Fibroblast of upper back skin (primary cell): ENCODE results near the gene NCOA7.

ENCODE experiments used
- DNase-seq: peaks from one replicate; pipeline ENCODE4 v3.0.0-alpha.2; 2013

The NCOA7 gene, protein sequence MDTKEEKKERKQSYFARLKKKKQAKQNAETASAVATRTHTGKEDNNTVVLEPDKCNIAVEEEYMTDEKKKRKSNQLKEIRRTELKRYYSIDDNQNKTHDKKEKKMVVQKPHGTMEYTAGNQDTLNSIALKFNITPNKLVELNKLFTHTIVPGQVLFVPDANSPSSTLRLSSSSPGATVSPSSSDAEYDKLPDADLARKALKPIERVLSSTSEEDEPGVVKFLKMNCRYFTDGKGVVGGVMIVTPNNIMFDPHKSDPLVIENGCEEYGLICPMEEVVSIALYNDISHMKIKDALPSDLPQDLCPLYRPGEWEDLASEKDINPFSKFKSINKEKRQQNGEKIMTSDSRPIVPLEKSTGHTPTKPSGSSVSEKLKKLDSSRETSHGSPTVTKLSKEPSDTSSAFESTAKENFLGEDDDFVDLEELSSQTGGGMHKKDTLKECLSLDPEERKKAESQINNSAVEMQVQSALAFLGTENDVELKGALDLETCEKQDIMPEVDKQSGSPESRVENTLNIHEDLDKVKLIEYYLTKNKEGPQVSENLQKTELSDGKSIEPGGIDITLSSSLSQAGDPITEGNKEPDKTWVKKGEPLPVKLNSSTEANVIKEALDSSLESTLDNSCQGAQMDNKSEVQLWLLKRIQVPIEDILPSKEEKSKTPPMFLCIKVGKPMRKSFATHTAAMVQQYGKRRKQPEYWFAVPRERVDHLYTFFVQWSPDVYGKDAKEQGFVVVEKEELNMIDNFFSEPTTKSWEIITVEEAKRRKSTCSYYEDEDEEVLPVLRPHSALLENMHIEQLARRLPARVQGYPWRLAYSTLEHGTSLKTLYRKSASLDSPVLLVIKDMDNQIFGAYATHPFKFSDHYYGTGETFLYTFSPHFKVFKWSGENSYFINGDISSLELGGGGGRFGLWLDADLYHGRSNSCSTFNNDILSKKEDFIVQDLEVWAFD

GRCh38 chr6:125790358-125791150 lies at the start of gene NCOA7:
Gene NCOA7, plus strand, starts transcription at chr6:125790960. Its CDS starts 24,395 bp downstream, at chr6:125815355.
- DNase-seq, result peak; percentile 68

- no peak for DNase-seq
Observed at GRCh38 chr6:125741336-125741735, 49.4 kb upstream of the NCOA7 start.

- no peak for DNase-seq
Observed at GRCh38 chr6:125742024-125742423, 48.7 kb upstream of the NCOA7 start.

DNA sequence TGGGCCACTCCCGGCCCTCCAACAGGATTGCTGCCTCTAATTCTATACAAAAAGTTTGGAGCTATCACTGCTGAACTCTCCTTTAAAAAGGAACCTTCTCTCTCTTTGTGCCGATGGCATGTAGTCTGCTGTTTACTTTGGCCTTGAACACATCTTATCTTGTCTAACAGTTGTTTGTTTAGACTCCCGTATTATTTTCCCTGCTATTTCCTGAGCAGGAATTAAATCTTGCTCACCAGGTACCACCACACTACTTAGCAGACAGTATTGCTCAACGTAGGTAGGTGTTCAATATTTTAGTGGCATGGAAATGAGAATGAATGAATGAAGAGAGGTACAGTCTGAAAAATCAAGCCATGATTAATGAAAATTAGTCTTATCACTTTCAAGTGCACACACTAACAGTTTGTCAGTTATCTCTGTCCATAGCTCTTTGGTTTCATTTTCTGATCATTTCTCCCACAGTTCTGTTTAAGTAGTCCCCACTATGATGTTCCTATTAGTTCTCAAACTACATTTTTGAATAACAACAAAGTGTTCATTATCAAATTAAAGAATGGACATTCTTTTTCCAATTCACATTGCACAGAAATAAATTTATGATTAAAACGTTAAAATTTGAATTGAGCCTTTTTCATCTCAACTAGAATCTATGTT lies 48.2 kb upstream of the NCOA7 start:
- DNase-seq, result no peak

- DNase-seq, result no peak
Observed at GRCh38 chr6:125743604-125744003, 47.2 kb upstream of the NCOA7 start.

DNA sequence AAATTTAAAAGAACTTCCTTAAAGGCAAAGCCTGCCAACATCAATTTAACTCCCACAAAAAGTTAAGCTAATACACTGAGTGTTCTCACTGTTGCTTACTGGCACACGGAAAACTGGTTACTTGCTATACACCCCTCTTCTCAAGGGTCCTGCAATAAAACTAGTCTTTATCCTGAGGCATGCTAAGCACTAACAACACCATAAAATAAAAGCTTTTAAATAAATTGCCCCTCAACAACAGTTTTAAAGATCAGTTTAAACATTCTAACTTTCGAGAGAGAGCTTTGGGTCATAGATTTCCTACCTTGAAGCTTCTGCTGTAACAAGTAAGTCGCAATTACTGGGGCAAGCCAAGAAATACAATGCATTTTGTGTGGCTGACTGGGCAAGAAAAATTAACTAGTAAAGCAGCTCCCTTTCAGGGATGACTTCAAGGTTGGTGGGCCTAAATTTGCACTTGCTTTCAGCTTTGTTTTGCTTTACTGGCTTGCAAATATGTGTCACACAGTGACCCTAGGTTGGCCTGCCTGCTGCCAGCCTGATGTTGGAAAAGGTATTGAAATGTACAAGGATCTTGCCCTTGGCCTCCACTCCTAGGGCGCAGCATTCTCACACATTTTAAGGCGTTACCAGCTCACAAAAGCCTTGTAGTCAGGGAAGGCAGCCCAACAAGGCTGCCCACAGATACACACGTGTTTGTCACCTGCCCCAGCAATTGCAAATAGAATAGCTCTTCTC lies 45.3 kb upstream of the NCOA7 start:
- no peak for DNase-seq

GRCh38 chr6:125746019-125746414 lies 44.7 kb upstream of the NCOA7 start:
- DNase-seq, result no peak

DNA sequence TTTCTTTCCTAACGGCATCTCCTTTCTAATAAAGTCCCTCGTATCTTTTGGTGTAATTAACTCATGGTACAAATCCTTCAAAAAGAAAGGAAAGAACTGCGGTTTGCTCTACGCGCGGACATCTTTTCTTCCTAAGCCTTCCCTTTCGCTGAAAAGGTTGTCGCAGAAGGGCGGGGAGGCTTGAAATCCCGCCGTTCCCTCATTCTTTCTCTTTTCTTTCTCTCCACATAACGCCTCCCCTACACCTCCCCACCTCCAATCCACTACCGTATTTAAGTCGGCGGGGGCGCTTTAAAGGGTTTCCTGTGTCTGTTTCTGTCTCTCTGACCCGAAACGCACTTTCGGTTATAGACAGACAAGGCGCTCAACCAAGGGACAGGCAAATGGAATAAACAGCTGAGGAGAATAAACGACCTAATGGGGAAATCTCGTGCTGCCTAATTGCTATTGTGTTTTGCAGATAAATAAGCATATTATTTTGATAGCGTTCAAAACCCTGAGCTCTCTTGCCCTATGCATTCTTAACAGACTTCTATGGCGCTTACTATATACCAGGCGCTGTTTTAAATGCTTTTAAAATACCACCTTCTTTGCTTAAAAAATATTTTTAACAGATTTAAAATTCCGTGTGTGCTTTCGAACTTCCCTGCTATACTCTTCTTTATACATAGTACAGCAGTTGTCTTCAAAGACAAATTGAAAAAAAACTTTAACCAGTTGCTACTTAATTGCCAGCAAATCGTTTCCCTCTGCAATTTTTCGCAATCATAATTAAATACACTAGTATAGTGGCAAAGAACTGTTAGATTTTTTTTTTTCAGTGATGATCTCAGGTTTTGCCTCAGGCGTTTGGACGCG lies 43.8 kb upstream of the NCOA7 start:
- peak; percentile 39 for DNase-seq

DNA sequence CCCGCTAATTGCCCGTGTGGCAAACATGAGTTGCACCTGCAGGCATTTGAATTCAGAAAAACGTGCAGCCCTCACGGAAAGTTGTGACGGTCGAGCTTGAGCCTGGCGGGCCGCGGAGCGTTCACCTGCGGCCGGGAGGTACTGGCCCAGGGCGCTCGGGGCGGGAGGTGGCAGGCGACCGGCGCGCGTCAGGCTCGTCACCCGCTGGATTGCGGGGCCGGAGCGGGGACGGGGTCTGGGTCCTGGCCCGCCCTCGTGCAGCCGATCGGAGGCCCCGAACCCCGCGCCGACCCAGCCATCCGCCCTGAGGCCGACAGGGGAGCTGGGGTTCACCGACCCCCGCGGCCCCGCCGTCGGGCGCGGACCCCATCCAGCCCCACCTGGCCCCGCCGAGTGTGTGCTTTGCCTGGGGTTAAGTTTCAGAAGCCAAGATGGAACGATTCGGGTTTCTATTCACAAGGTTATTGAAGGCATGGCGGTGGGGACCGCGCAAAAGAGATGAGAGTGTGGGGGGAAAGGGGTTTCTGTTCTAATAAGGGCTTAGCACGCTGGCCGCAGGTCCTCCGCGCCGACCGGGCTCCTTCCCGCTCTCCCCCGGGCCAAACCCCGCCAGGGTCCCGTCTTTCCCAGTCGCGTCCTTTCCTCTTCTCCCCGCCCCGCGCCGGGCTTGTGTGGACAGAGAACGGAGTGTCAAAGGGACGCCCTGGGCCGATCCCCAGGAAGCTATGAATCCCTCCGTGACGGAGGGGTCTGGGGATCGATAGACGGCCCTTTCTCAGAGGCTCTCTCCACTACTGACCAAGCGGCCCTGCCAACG lies 43.0 kb upstream of the NCOA7 start:
- no peak for DNase-seq

- no peak for DNase-seq
Observed at GRCh38 chr6:125748406-125749172, 42.2 kb upstream of the NCOA7 start.

GRCh38 chr6:125749173-125749864 lies 41.4 kb upstream of the NCOA7 start, which contains the start of gene HEY2:
Gene HEY2, plus strand, starts transcription at chr6:125749632. Its CDS starts 145 bp downstream, at chr6:125749777.
- peak; percentile 84 for DNase-seq

DNA sequence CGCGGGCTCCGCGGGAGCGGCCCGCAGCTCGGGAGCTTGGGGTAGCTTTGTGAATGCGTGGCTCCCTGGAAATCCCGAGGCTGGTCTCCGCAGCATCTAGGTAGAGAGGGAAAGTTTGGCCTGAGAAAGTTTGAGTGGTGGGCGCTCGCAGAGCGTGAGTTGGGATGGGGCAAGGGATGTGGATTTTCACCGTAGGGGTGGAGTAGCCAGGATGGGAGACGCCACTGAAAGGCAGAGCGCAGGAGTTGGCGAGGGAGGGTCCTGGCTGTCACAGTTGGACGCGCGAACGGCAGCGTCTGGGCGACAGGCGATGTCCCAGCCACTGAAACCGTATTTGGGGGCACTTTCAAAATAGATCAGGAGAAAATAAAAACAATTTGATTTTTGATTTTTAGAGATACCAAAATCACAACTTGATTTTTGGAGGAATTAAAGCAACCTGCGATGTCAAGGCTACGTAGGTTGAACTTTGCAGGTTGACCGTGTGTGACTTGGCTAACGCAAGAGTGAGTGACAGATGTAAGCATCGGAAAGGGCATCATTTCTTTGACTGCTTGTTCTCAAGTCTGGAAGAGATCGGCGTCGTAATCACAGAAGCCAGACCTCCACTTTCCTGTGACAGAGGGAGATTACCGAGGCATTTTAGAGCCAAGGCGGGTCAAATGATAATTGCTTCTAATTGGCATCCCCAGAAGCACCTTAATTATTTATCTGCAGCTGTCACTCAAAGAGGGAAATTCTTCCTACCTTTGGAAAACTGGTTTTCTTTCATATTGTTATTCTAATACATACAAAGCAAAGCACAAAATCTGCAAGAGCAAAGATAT lies 40.7 kb upstream of the NCOA7 start:
- no peak for DNase-seq

DNA sequence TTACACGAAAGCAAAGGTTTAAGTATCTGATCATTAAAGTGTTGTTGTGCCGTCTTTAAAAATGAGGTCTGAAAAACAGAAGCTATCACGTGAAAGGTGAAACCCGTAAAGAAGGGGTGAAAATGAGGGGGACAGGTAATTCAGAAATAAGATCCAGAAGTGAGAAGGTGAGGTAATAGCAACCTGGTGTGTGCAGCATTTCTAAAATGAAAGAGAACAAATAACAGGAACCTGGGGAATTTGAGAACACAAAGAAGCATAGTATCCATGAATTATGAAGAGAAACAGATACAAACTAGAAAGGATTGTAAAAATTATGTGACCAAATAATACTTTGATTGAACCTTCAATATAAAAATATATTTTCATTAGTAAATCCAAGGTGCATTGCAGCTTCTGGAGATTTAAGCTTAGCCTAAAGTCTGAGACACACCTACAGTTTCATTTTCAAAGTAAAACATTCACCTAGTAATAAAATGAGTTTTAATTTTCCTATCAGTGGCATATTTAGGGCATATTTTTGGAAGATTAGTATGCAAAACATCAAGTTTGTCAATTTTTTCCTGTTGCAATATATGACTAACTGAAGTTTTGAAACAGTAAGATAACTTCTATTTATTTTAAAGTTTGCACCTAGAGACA lies 39.9 kb upstream of the NCOA7 start:
- DNase-seq, result no peak

DNA sequence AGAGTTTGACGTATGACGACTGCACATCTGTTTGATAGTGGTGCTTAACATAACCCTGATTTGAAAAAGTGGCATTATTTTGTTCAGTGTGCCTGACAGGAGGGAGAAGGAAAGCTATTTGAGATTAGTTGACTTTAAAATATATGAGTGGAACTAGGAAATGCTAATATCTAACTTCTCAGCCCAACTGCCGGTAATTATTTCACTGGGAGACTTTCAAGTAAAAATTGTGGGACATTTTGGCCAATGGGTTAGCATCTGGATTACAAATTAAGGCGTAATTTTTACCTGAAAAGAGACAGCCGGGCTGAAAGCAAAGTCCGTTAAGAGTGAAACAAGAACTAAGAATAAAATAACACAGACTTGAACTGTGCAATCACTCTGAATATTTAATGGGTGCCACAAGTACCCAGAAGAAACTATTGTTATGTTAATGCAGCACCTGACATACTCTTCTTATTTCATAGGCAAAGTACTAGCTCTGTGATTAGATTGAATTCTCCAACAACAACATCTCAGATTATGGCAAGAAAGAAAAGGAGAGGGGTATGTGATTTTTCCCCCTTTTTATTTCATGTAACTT lies 39.3 kb upstream of the NCOA7 start:
- no peak for DNase-seq

GRCh38 chr6:125752773-125753172 lies 38.0 kb upstream of the NCOA7 start:
- DNase-seq, result no peak

GRCh38 chr6:125753218-125753936 lies 37.4 kb upstream of the NCOA7 start:
- no peak for DNase-seq
